ENCODE results near the gene EXOC4.

The EXOC4 gene

DNA sequence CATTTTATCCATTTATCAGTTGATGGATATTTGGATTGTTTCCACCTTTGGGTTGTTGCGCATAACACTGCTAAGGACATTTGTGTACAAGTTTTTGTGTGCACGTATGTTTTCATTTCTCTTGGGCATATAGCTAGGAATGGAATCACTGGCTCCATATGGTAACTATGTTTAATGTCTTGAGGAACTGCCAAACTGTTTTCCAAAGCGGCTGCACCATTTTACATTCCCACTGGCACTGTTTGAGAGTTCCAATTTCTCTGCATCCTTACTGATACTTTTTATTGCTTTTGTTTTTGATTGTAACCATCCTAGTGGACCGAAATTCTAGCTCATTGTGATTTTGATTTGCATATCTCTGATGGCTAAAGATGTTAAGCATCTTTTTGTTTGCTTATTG lies 118.7 kb downstream of the EXOC4 start:
- no peak for DNase-seq

DNA sequence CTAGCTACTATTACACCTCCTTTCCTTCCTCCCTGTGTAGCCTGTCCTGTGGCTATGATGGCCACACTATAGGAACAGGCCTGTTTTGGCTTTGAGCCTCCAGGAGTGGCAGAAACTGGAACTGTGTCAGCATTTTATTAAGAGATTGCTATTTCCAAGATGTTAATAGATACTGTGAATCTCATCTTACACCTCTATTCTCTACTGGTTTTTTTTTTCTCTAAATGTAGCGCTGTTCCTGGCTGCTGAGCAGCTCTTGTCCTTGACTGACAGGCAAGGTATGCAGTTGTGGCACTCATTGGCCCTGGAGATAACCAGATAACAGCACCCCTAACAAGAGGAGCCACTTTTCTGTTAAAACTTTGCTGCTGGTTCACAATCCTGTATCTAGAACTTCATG lies 119.5 kb downstream of the EXOC4 start:
- peak; percentile 8 for DNase-seq

DNA sequence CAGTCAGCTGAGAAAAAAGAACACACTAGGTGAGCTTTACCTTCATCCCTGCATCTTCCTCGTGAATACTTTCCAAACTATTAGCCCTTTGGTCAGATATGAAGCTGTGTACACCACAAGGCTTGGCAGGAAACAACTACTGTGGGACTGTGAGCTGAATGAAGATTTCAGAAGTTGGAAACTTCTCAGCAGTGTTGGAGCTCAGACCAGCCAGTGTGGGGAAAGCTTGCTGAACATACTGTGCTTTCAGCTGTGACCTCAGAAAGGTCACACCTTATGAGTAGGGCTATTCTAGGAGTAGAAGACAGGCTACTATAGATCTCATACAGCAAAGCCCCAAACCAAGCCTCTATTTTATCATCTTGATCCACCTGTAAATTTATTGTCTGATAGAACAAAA lies 123.6 kb downstream of the EXOC4 start:
- DNase-seq, result no peak

DNA sequence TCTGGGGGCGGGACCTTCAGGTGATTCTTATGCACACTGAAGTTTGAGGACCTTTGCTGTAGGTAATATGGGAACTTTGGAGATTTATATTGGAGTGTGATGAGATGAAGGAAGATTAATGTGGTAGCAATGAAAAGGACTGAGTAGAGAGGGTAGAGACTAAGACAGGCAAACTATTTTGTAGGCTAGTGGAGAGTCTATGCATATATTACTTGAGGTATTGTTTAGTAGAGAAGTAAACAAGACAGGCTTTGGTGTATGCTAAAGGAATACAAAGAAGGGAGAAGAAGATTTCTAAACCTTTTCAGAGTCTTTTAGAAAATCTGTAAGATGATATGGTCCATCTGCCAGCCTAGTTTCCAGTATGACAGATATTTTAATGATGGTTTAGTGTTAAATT lies 129.1 kb downstream of the EXOC4 start:
- DNase-seq, result no peak

DNA sequence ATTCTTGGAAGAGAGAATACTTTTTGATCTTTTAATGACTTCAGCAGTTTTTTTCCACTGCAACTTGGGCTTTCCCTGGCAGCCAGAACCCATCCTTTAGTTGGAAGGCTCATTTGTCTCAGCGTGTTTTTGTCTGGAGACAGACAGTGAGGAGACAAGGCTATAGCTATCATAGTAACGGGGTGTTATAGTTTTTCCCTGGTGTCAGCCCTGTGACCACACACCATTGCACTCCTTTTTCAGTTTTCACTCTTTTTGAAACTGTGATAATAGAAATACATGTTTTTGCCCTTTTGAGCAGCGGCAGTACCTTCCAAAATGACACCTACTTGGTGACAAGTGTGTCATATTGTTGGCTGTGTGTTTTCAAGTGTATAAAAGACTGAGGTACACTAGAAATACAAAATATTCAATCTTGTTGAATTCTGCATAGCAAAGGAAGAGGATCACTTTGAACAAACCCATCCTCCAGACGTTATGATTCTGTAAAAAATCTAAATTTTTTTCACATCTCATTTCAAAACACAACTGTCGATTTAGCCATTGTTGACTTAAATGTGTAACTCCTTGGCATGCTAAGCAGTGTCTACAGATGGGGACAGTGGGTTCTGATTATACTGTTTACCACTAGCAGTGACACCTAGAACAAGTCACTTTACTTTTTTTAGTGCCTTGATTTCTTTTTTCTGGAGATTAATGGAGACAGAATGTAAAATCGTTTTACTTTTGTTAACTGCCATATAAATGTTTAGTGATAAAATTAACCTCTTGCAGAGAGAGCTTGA lies 130.1 kb downstream of the EXOC4 start:
- no peak for DNase-seq

DNA sequence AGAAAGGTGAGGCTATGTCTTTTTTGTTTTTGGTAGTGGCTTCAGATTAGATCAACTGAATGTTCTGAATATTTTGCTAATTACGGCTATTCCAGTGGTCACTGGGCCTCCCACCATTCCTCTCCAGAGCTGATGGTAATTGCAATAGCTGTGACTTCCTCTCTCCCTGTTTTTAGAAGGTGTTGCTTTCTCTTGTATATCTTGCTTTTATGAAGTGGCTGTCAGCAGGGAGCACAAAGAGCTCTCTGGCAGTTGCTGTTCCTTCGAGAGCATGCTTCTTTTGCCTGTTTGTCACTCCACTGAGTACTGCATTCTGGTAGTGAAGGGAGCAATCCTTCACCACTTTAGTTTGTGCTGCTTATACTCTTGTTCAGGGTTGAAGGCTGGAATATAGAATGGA lies 133.3 kb downstream of the EXOC4 start:
- DNase-seq, result no peak

DNA sequence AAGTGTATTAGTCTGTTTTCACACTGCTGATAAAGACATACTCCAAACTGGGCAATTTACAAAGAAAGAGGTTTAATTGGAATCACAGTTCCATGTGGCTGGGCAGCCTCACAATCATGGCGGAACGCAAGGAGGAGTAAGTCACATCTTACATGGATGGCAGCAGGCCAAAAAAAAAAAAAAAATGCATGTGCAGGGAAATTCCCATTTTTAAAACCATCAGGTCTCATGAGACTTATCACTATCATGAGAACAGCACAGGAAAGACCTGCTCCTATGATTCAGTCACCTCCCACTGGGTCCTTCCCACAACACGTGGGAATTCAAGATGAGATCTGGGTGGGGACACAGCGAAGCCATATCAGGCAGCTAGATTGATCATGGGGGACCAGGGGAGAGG lies 136.8 kb downstream of the EXOC4 start:
- no peak for DNase-seq

DNA sequence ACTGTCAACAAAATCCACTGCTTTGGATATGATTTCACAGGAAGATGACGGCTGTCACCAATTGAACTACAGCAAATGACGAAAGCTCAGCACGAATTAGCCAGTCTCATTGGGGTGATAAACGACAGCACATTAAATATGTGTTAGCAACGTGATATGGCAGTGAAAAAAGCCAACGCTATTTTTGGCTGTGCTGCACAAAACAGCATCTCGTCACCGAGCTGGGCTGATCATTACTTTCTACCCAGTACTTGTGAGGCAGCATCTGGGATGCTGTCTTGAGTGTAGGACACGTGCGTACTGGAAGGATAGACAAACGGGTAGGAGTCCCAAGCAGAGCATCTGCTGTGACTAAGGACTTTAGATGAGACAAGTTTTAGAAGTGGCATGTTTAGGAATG lies 138.3 kb downstream of the EXOC4 start:
- peak; percentile 16 for DNase-seq

DNA sequence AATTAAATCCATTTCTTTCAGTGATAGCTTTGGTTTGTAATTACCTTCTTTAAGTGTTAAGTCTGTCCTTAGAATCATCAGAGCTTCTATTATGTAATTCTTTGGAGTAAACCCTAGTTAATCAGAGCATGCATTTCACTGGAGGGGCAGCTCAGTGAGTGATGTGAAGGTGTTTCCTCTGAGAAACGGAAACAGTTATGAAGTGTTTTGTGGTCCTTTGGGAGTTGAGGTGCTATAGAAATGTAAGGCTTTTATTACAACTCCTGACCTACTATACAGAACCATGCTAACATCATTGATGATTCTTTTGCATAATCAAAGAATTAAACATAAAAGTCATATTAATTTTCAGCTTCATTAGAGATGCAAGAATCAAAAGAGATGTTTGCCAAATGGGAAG lies 141.5 kb downstream of the EXOC4 start:
- DNase-seq, result no peak

DNA sequence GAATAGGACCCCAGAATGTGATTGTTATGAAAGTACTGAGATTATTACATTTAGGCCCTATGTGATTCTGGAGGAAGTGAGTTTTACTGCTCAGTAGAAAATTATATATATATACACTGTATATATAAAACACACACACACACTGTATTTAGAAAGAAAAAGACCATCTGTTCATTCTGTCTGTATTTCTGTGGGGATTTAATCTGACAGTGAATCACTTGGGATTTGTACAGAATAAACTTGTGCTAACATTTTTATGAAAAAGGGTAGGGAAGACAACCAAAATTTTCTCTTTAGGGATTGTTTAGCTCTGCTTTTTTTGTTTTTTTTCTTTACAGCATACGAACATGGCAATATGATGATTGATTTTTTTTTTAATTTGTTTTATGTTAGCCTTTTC lies 142.7 kb downstream of the EXOC4 start:
- DNase-seq, result peak; percentile 10

DNA sequence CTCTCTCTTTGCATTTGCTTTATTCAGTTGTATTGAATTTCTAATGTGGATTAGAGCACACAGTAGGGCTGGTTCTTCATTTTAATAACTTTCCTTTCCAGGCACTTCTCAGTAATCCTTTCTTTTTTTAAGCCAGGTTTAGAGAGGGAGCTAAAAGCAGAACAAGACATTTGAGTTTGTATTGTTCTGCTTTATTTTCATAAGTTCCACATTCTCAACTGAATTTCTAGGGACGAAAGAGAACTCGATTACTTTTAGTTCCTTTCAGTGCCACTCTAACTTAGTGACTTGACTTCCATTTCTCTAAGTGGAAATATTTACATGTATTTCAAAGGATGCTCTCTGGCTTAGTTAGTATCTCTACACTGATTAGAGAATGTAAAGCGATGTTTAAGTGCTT lies 145.6 kb downstream of the EXOC4 start:
- DNase-seq, result no peak

DNA sequence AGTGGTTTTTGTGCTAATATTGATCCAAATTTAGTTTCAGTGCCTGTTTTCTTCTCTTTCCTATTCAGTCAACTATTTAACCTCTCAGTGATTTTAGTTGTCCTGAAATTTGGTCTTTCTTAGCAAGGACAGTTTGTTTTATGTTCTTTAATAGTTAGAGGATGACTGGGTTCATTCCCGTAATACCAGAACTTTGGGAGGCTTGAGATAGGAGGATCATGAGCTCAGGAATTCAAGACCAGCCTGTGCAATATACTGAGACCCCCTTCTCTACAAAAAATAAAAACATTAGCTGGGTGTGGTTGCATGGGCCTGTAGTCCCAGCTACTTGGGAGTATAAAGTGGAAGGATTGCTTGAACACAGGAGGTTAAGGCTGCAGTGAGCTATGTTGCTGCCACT lies 148.3 kb downstream of the EXOC4 start:
- DNase-seq, result no peak

DNA sequence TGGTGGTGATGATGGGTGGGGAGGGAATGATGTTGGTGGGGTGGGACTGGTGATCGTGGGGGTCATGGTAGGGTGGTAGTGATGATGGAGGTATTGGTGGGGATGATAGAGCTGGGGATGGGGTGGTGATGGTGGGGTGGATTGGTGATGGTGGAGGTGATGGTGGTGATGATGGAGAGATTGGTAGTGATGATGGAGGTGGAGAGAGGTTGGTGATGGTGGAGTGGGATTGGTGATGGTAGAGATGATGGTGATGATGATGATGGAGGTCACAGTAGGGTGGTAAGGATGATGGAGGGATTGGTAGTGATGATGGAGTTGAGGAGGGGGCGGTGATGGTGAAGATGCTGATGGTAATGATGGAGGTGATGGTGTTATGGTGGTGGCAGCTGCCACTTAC lies 155.3 kb downstream of the EXOC4 start:
- DNase-seq, result no peak

DNA sequence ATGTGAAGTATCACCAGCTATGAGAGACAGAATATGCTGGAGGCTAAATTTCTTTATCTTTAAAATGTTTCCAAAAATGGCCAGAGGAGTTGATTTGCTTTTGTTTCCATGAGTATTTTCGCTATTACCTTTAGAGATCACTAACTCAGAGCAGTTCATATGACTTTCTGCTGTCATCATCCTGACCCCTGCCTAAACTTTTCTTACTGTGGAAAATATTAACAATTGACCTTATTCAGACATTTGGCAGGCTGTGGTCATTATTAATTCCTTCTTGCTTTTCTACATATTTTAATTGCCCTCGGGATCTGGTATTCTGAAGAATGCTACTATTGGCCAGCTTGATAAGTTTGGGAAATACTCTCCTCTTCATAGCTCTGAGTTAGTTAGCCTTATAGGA lies 156.5 kb downstream of the EXOC4 start:
- DNase-seq, result no peak

DNA sequence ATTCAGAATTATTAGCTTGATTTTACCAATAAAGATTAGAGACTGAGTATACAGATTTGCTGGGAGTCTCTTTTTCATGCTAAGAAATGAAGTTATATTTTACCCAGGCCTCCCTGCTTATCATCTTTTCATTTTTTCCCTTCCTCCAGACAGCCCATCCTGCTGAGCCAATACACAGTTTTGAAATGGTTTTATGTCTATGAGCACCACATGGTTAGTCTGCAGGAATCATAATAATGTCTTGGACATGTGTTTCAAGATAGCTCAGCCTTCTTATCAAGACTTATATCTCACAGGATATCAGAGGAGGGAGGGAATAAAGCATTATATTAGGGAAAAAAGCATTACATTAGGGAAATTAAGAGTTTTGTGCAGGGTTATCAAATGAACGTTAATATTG lies 157.1 kb downstream of the EXOC4 start:
- DNase-seq, result no peak

DNA sequence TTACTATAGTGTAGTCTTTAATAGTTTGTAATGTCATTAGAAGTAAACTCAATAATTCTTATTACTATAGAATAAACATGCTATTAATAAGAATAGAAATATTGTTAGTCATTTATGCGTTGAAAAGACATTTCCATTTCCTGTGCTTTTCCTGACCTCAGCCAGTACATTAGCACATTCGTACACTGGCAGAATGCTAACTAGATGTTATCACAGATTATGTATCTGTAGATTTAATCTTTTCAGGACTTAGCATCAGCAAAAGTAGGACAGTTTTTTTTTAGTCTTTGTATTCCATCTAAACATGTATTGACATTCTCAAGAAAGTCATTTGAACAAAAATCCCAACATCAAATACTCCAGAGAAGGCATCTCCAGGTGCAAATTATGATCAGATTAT lies 158.5 kb downstream of the EXOC4 start:
- no peak for DNase-seq

DNA sequence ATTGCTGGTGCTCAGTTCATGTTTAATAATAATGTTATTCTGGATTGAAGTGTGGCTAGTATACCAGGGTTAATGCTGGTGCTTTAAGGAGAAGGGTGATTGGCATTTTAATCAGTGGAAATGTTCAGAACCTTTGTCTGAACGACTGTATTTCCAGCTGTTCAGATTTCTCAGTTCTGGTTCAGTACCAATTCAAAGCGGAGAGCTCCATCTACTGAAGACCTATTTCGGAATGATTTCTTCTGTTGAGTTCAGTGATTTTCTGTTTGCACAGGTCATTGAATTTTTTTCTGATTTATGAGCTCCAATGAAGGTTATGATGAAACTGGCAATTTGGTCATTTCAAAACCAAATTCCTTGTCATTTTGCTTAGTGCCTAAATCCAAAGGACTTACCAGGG lies 160.1 kb downstream of the EXOC4 start:
- DNase-seq, result no peak

DNA sequence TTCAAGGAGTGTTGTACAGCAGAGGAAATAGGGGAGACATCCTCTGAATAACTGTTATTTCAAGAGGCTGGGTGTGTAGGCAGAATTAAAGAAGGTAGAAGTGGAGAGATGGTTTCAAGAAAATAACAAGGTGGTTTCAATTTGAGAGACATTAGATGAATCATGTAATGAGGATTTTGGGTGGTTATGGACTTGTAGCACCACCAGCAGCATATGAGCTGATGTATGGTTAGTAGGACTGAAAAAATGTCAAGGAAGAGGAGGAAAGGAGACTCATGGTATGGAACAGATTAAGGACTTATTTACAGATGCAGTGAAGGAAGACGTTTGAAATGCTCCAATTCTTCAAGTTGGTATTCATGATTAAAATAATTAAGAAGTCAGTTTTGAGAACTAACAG lies 166.2 kb downstream of the EXOC4 start:
- no peak for DNase-seq

DNA sequence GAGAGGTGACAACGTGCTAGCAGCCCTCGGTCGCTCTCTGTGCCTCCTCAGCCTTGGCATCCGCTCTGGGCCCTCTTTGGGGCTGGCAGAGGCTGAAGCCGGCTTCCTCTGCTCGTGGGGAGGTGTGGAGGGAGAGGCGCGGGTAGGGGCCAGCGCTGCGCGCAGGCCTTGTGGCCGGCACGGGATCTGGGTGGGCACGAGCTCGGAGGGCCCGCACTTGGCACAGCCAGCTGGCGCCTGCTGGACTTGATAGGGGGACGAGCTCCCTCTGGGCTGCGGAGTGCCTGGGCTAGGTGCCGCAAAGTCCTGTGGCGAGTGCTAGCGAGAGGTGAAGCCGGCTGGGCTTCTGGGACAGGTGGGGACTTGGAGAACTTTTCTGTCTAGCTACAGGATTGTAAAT lies 170.7 kb downstream of the EXOC4 start:
- no peak for DNase-seq

DNA sequence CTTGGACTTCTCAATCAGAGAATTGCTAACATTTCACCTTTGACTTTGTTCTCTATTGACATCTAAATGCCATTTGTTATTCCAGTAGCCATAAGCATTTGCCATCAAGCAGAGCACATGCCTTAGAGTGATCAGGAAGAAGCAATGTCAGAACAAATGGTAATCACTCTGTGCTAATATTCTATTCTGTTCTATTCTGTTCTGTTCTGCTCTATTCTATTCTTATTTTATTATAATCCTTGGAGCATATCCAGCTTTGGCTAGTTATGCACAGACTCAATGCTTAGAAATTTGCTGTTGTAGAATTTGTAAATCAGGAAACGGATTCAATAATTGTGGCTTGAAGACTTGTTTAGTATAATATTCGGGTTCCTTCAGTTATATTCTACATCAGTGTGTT lies 175.4 kb downstream of the EXOC4 start:
- no peak for DNase-seq

DNA sequence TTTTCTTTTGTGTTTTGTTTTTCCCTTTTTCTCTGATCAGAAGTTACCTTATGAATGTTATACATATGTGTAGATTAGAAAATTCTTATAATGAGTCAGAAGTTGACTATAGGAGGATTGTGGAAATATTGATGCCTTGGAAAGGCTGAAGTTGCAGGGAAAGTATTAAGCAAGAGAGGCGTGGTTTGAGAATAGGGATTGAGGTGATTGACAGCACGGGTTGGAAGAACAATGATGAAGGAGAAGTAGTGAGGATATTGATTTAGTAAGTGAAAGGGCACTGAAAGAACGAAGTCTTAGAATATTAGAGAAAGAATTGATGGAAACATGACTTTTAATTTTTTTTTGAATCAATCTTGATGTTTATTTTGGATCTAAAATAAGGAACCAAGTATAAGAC lies 176.0 kb downstream of the EXOC4 start:
- no peak for DNase-seq

DNA sequence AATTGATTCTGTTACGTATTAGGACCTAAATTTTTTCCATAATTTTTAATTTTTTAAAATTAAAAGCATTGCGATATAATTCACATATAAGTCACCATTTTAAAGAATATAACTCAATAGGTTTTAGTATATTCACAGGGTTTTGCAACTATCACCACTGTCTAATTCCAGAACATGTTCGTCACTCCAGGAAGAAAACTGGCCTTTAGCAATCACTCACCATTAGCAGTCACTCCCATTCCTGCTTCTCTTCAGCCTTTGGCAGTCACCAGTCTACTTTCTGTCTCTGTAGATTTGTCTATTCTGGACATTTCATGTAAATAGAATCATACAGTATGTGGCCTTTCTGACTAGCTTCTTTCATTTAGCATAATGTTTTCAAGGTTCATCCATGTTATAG lies 176.5 kb downstream of the EXOC4 start:
- no peak for DNase-seq

DNA sequence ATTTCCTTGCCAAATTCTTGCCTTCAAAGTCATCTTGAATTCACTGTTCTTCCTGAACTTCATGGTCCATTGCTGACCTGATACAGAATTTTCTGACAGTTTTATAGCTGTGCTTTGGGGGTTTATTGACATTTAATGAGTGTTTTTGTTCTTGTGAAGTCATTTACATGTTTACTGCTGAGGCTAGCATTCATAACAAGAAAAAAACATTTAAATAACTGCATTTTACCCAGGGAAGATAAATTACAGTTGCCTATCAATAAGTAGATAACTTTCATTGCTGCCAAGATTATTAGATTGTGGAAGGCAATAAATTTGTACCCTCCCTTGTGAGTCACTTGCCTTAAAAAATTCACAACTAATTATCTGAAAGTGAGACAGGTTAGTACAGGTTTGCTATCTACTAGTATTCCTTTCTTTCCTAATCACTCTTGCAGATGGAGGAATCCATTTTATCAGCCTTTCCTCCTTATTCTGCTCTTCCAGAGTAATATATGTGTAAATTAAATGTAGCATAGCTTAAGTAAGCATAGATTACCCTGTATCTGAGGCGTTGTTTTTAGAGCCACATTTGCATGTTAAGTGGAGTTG lies 178.4 kb downstream of the EXOC4 start:
- DNase-seq, result no peak

DNA sequence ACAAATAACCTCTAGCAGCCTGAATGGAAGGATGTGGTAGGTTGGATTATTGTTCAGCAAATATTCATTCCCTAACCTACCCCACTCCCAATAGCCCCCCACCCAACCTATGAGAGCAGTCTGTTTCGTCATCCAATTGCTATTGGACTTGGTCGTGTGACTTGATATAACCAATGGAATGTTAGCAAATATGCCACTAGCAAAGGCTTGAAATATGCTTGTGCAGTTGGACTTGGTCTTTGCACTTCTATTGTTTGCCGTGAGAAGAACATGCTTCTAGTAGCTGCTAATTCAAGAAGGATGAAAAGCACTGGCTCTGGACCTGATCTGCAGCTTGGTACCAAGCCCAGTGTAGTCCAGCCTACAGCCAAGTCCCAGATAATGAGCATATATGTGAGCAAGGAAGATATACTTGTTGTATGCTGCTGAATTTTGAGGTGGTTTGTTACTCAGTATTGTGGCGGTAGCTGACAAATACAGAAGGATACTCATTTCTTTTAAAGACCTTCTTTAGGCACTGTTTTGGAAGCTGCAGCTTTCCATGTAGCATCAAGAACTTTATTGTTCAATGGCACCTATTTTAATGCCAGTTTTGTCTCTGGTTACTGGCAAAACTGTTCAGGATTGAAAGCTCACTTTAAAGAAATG lies 180.4 kb downstream of the EXOC4 start:
- no peak for DNase-seq

Measured in NCI-H2171 treated with DMSO at 0.1 percent for 48 hours (cell line).